Amniotic epithelial cell (primary cell): ENCODE data around the gene DGKB.
A peak's percentile ranks its signal among the peaks of the same experiment; 100 is the strongest.

Source experiments
- DNase-seq: peaks from one replicate; pipeline ENCODE4 v3.0.0-alpha.2; 2010; ENCODE audit warnings: low read depth

Gene DGKB

DNA sequence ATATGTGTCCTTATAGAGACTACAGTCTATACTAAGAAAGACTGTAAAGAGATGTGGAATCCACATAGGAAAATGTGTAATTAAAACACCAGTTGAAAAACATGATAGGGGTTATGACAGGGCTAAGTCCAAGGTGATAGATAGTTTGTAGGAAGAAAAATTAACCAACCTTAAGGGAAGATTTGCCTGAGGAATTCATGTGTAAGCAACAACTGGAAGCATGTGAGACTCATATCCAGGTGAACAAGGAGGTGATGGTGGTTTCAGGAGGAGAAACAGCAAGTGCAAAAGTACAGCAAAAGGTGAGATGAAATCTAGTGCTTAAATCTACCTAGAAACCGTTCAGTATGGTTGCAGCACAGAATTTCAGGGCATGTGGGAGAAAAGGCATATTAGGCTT is 696.4 kb downstream of the DGKB start:
- no peak for DNase-seq

GRCh38 chr7:14201353-14201752 is 701.2 kb downstream of the DGKB start:
- DNase-seq = no peak

DNA sequence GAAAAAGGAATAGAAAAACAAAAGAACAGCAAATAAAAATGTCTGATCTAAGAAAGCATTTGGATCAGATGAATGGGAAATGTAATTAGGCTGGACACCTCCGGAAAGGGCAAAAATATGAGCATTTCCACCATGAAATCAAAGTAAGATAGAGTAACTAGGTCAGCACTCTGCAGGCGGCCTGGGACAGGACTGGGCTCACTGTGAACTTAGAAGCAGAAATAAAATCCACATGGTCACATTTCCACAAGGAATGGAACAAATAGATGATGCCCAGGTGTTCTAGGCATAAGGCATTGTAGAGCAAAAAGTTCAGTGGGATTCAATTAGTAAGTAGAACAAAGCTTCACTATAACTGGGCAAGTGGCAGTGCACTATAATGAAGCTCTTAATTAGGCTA is 703.2 kb downstream of the DGKB start:
- DNase-seq = no peak

DNA sequence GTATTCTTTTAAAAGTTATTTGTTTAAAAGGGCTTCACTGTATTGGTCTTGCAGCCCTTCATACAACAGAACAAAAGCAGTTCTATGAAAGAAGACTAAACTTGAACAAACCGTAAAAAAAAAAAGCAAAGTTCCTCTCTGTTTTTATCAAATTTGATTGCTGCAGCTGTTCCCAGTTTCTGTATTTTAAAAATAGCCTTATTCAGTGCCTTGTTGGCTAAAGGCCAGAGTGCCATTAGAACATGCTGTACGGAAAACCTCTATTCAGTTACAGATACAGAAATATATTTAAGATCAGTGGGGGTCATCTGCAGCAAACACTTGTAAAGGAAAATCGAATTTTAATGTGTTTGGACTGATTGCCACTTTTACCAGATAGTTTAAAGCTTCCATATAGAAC is 705.3 kb downstream of the DGKB start:
- no peak for DNase-seq

GRCh38 chr7:14196555-14196954 is 706.0 kb downstream of the DGKB start:
- DNase-seq = no peak

- no peak for DNase-seq
These were observed 706.7 kb downstream of the DGKB start for GRCh38 chr7:14195871-14196270.

DNA sequence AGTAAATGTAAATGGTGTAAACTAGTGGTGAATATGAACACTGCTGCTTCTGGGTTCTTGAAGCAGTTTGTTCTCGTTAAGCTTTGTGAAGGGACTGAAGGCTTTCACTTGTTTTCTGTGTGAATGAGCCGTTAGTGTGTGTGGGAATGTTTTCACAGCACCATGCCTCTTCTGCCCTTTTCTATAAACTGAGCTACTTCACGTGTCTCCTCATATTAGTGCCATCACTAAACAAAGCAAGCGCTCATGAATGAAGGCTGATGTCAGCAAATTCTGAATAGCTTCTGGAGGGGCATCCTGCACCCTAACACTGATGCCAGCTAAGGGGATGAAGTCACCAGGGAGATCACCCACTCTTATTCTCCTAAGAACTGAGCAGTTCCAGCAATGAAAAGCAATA is 707.5 kb downstream of the DGKB start:
- no peak for DNase-seq

DNA sequence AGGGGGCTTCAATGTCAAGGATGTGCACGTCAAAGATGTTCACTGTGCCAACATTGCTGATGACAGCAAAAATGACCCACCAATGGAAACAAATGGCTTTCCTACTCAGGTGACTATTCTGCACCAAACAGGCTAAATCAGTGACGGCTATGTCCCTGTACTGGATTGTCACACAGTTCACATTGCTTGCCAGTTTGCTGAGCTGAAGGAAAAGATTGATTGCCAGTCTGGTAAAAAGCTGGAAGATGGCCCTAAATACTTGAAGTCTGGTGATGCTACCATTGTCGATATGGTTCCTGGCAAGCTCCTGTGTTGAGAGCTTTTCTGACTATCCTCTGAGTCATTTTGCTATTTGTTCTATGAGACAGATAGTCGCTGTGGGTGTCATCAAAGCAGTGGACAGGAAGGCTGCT is 710.9 kb downstream of the DGKB start:
- peak; percentile 1 for DNase-seq

DNA sequence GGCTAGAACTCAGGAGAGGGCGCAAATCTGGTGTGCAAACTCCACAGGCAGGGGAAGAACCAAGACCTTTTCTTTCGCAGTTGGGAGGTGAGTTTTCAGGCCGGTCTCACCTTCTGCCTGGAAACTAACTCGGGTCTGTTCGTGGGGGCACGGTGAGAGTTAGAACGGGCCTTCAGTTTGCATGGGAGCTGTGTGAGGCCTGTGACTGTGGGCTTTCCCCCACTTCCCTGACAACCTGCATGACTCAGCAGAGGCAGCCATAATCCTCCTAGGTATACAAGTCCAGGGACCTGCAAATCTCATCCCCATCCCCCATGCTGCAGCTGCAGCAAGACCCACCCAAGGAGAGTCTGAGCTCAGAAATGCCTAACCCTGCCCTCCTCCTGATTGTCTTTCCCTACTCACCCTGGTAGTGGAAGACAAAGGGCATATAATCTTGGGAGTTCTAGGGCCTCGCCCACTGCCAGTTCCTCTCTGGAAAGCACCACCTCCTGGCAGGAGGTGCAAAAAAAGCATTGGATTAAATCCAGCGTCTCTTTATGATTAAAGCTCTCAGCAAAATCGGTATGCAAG is 718.2 kb downstream of the DGKB start:
- no peak for DNase-seq

DNA sequence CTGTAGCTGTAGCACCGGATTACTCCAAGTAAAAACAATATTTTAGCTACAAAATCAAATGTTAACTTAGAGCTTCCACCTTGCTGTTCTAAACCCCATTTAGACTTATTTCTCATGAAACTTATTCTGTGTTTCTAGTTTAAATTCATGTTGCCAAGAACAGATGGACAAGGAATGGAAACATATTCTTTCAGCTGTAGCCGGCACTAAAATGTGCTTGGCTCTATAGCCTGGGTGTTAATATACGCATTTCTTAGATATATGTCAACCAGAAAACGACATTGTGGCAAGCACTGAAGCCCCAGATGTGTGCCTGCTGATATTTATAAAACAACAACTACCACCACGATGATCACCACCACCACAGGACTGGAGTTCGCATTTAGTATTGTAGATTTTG is 722.8 kb downstream of the DGKB start:
- DNase-seq = no peak

GRCh38 chr7:14177876-14178275 is 724.7 kb downstream of the DGKB start:
- DNase-seq = no peak

GRCh38 chr7:14170872-14171271 is 731.7 kb downstream of the DGKB start:
- no peak for DNase-seq

GRCh38 chr7:14158111-14158510 is 744.4 kb downstream of the DGKB start:
- DNase-seq = no peak

DNA sequence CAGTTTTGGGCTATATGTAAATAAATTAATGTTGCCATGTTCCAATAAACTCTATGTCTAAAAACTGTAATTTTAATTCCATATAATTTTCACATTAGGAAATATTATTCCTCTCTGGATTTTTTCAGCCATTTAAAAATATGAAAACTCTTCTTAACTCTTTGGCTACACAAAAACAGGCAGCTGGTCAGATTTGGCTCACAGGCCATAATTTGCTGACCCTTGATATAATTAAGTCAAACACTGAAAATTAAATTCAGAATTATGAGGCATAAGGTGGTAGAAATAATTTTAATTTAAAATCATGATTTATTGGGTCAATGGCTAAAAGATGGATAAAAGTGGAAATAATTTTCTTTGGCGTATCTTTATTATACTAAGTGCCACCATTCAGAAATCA is 746.1 kb downstream of the DGKB start:
- no peak for DNase-seq

DNA sequence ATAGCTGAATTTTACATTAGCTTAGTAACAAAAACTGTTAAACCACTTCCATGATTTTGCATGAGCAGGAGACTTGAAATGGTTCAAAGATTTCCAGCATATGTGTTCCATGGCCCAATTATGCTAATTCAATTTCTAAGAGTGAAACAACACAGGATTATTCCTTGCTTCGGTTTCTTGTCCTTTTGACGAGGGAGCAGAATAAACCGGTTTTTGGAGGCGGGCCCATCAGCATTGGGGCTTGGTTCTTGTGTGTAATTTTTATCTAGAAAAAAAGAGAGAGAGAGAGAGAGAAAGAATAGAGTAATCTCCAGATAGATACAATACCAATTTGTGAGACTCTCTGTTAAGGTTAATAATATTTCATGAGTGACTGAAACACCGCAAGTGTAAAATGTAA is 753.6 kb downstream of the DGKB start:
- no peak for DNase-seq

GRCh38 chr7:14147532-14147931 is 755.0 kb downstream of the DGKB start:
- no peak for DNase-seq

GRCh38 chr7:14144538-14144937 is 758.0 kb downstream of the DGKB start:
- no peak for DNase-seq

DNA sequence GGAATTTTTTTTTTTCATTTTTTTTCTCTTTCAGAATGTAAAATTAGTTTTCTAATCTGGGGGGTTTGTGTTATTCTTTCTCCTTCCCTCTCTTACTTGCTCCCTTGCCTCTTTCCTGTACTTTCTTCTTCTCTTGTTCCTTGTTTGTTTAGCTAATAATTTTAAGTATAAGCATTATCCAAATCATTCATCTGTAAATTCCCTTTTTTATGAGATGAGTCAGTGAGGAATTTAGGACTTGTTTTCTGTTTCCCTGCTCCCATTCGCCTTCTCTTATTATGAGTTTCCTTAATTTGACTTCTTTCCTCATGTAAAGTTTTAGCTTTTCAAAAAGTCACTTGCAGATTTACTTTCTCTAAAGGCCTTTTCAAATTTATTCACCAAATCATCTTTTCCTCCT is 758.4 kb downstream of the DGKB start:
- no peak for DNase-seq

DNA sequence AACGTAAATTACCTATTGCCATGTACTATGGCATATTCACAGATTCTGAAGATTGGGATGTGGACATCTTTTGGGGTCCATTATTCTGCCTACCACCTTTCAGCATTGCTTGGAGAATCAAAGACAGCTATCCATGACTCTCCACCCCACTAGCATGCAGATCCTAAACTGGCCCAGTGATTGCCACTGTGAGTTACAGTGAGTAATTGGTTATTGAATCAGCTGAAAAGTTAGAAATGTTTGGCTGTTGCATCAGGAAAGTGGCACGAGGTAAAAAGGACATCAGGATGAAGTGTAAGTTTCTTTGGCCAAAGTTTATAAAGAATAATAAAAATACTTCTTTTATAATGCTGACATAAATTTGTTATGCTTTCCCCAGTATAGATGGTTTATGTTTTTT is 764.9 kb downstream of the DGKB start:
- no peak for DNase-seq

DNA sequence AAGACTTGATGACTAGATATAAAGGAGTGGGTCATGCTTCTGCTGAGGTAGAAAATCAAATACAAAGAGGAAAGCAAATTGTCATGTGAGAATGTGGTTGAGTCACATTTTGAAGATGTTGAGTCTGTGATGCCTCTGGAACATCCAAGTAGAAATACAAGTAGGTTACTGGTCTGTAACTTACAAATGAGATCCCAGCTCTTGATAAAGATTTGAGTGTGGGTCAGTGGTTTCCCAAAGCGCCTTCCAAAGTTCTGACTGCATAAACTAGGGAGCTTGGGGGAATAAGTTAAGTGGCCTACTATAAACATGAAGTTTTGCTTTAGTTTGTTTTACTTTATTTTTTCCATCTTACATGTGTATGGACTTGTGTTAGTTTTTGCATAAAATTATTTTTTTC is 768.8 kb downstream of the DGKB start:
- no peak for DNase-seq

- DNase-seq = peak; percentile 36
These were observed 776.6 kb downstream of the DGKB start for GRCh38 chr7:14125998-14126397.

- DNase-seq = no peak
These were observed 777.8 kb downstream of the DGKB start for GRCh38 chr7:14124716-14125115.

DNA sequence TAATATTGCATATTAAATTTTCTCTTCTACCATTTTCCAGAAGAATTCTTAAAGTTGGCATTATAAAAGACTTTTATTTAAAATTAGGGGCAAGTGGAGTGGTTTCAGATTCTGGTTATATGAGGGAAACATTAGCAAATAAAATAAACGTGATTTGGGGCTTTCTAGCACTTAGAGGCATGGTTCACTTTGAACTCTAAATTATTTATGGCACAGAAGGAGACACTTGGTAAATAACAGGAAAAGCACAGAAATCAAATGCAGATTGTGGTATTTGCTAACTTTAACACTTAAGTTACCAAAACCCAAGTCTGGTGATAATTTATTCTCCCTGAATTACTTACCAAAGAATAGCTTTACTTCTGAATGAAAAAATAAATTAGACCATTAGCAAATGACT is 778.6 kb downstream of the DGKB start:
- no peak for DNase-seq

DNA sequence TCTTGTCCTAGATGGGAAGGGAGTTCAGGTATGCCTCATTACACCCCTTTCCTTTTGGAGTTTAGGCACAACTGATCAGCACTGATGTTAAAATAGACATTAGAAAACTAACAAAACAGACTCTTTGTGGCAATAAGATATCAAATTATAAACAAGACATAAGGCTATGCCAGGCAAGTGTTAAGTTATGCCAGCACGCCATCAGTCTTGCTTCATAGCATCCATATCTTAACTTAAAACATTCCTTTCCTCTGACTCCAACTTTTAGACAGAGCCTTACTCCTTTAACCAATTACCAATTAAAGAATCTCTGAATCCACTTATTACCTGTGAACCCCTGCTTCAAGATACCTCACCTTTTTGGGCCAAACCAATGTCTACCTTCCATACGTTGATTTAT is 786.9 kb downstream of the DGKB start:
- peak; percentile 22 for DNase-seq

- DNase-seq = no peak
These were observed 797.7 kb downstream of the DGKB start for GRCh38 chr7:14104861-14105260.
